HG02943 (cell line): ENCODE results near the gene CYP3A7.
"Not testable (repeated sequence)": the region's sequence is repeated elsewhere in the genome, so short reads cannot be mapped to it uniquely, and the experiment has no call there.

Experiments
- ATAC-seq: cut with Tn5 transposase; IDR thresholded peaks from one replicate; pipeline ENCODE4 v1.9.1; 2021; ENCODE audit warnings: mild to moderate bottlenecking, low read depth, moderate library complexity; ENCODE audit not compliant: unreplicated experiment

CYP3A7 gene

DNA sequence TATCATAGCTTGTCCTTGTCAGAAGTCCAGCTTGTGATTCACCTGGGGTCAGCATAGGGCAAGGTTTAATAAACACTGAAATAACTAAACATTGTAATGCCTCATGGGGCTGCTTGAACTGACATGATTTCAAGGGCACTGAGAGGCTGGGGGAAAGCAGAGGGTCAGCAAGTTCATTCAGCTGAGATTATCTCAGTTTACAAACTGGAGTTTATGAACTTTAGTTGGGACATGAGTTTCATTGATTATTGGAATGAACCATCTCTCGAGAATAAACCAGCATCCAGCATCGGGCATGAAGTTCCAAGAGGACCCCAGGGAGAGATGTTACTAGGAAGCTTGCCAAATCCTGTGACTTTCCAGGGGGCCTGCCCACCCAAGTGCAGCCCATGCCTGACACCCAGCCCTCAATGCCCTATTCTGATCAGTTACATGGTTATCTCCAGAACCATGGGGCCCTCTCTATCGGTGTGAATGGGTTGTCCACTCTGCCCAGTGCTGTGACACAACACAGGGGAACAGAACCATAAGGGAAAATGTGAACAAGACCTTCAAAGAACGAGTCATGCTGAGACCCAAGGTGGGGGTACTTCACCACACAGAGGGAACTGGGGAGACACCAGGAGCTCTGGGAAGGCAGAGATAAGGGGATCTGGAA lies 7.9 kb upstream of the CYP3A7 start:
- ATAC-seq, result no peak

DNA sequence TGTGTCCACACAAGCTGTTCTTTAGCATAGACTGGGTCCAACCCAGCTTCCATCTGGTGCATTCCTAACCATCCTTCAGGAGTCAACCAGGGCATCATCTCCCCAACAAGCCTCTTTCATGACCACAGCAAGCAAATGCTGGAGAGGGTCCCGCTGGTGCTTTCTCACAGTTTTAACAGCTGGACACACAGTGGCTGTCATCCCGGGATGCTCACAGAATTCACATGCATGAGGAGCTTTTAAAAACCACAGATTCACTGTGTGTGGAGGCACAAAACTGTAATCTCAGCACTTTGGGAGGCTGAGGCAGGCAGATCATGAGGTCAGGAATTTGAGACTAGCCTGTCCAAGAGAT lies 6.4 kb upstream of the CYP3A7 start:
- no peak for ATAC-seq

DNA sequence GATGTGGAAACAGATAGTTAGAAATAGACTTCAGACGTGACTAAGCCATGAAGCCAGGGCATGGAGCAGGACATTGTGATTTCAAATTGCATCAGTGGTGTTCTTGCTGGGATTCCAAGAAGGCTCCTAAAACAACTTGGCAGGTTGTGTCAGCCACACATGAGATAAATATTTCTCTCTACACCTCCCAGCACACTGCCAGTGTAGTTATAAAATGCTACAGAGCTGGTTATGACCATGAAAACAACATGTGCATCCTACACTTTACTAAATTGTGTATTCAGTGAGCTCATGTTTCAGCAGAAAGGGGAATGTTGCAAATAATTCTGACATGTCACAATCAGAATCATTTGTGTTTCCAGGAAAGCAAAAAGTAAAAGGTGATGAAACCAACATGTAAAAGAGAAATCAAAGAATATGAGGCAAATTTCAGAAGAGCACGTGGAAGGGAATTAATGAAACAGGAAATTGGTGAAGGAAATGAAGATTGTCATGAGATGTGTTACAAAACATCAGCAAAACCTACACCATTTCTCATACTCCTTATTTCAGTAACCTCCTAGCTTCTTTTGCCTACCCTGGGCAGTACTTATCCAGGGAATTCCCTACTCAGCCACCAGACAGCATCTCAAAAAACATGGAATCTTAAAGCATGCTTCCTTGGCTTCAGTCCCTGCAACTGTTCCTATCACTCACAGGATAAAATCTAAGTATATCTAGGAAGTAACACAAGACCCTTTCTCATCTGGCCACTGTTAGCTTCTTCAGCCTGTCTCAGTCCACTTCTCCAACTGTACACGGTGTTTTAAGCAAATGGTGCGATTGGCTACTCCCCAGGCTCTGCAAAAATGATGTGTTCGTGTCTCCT lies 5.8 kb upstream of the CYP3A7 start:
- ATAC-seq, result no peak

DNA sequence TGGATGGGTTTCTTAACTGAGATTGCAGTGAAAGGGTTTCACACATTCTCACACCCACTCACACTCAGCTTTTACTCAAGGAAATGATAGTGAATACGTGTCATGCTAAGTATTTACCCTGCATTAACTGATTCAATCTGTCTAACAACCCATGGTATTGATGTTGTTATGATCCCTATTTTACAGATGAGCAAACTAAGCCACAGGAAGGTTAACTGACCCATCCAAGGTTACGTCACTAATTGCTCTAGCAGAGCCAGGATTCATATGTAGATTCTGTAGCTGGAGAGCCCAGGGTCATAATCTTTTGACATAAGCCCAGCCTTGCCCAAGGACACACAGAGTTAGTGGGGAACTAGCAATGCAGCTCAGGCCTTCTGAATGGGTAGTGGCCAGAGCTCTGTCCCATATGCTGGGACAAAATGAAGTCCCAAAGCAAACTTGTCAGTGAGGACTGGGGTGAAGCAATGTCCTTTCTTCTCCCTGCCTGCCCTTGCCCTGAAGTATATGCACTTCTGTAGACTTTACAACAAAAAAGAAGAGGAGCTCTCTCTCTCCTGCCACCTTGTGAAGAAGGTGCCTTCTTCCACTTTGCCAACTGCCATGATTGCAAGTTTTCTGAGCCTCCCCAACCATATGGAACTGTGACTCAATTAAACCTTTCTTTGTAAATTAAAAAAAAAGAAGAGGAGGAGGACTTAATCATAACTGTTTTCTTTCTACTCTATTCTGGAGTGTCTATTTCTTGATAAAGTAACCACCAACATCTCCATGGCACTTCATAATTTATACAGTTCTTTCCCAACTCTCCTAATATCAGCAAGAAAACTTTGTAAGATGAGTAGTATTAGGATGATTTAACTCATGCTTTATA lies 4.9 kb upstream of the CYP3A7 start:
- no peak for ATAC-seq

DNA sequence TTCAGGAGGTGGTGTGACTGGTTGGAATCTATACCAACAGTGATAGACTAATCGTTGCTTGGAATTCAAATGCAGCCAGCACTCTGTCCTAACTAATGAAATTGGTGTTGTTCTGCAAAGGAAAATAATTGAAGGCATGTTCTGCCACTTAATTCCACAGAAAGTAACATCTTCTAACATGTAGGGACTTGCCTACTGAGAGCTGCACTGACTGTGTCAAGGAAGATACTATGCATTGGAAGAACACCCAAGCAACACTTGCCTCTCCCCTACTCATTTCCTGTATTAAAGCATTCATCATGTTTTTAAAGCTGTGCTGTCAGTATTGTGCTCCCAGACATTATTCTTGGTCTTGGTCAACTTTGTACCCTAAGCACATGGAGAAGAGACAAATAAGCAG lies 2.7 kb upstream of the CYP3A7 start:
- no peak for ATAC-seq

DNA sequence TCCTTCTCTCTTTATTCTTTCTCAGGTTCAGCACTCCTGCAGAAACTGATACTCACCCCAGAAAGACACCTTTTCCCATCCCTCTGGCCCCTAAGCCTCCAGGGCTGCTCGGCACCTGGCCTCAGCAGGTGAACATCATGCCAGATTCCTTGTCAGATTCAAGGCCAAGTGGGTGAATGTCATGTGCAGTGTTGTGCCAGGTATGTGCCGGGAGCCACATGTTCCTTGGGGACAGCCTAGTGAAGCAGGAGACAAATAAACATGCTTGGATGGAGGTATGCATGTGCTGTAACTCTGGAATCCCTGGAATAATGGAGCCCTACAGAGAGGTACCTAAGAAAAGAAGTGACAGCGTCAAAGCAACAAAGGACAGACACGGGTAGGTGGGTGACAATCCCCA lies 1.7 kb upstream of the CYP3A7 start:
- not testable (repeated sequence) for ATAC-seq

DNA sequence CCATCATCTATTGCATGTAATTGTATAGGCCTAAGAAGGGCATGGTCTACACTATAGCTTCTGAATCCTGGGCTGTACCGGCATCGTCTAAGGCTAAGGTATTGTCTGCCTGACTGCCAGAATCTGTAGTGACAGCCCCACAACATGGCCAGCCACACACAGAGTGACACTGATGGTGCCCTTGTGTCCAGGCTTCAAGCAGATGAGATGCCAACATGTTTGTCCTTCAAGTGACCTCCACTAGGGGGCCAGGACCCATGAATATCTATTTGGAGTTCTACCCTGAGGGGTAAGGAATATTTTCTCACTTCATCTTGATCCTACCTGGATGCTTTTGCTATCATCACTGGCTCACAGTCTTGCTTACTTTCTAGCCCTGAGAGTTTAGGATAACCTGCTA lies 1.5 kb downstream of the CYP3A7 start:
- ATAC-seq, result no peak

DNA sequence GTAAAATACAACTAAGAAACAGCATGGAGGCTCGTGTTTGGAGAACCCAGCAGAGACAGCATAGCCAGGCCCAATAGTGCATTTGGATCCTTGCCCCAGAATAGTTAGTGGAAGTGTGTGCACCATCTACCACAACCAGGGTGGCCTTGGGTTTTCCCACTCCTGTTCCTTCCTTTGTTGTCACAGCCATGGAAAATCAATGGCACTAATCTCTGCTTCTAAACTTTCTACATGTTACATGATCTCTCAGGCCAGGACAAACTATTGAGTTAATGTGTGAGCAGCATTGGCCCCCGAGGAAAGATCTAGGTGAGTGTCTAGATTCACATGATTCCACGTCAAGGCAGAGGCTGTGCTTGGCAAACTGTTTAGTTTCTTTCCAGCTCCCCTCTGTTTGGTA lies 2.0 kb downstream of the CYP3A7 start:
- no peak for ATAC-seq

DNA sequence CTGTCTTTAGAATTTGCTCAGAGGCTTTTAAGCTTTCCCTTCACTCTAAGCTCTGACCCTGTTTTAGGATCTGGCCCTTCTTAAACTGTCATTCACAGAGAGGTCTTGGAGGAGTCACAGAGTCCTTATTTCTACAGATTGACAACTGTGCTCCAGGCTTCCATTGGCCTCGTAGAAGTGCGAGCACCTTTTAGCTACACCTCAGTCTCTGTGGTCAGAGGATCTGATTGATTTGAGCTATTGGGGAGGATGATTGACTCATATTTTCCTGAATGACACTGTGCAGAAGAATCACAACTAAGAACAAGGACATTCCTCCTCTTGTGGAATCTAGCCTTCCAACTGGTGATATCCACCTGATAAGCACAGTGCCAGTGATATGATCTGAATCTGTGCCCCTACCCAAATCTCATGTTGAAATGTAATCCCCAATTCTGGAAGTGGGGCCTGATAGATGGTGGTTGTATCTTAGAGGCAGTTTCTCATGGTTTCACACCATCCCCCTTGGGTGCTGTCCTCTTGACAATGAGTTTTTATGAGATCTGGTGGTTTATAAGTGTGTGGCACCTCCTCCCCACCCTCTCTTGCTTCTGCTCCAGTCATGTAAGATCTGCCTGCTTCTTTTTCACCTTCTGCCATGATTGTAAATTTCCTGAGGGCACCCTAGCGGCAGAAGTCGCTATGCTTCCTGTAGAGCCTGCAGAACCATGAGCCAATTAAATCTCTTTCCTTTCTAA lies 3.2 kb downstream of the CYP3A7 start:
- no peak for ATAC-seq

DNA sequence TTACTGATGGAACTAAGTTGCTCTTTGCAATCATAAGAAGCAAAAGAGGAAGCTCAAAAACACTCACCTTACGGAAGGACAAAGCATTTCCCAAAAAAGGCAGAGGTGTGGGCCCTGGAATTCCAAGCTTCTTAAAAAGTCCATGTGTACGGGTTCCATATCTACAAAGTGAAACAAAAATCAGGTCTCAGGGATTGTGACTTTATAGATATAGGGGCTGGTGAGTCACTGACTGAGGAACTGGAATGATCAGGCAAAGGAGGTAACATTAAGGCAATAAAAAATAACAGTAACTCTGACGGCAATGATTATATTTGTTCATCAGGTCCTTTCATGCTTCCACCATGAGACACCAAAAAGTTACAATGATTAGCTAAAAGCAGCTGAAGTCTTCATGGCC lies 4.0 kb downstream of the CYP3A7 start:
- no peak for ATAC-seq

DNA sequence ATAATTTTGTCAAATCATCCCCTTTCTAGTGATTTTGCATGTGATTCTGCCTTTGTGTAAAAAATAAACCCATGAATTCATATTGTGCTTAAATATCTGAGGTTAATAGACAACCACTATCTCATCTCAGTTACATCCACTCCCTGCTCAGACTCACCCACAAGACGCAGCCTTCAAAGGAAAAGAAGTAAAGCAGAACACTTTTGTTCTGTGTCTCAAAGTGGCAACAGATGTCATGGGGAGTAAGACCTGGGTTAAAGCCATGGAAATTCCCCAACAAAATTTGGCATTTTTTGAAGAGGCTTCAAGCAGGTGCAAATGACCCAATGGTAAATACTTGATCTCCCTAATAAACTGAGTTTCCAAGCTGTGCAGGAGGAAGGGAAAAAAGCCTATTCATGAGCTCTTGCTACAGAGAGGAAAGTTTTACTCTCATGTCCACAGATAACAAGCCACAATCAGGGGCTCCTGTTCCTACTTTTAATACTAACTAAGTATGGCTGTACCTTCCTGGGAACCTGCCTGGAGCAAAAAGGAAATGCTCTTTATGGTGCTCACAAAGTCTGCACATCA lies 4.7 kb downstream of the CYP3A7 start:
- ATAC-seq, result no peak

DNA sequence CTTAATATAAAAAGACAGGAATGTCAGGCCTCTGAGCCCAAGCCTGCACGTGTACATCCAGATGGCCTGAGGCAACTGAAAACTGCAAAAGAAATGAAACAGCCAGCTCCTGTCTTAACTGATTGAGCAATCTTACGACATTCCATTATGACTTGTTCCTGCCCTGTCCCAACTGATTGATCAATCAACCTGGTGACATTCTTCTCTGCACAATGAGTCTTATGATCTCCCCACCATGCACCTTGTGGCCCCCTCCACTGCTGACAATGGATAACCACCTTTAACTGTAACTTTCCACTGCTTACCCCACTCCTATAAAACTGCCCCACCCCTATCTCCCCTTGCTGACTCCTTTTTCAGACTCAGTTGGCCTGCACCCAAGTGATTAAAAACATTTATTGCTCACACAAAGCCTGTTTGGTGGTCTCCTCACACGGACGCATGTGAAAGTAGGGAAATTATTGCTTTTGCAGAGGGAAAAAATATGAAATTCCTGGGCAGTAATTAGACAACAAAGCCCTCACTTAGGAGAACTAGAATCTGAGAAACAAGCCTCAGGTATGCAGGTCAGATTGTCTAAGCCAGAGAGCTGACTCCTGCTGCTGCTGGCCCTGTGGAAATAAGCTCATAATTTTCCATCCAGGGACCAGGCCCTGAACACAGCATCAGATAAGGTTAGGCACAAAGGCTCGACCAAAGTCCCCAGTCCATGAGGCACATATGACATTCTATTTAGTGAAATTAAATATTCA lies 5.3 kb downstream of the CYP3A7 start:
- ATAC-seq, result no peak

DNA sequence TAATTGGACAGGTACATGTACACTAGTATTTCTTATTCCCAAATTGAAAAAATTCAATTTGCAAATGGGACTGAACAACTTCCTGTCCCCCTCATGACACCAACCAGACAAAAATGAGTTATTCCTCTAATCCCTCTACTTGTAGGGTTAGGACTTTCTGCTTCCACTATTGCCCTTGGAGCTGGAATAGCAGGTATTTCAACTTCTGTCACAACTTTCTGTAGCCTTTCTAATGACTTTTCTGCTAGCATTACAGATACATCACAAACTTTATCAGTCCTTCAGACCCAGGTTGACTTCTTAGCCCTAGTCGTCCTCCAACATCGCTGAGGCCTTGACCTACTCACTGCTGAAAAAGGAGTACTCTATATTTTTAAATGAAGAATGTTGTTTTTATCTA lies 6.4 kb downstream of the CYP3A7 start:
- ATAC-seq, result no peak

DNA sequence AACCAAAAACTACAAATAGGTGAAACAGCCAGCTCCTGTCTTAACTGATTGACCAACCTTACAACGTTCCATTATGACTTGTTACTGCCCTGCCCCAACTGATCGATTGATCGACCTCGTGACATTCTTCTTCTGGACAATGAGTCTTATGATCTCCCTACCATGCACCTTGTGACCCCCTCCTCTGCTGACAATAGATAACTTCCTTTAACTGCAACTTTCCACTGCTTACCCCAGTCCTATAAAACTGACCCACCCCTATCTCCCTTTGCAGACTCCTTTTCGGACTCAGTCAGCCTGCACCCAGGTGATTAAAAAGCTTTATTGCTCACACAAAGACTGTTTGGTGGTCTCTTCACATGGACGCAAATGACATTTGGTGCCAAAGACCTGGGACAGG lies 11.8 kb downstream of the CYP3A7 start:
- not testable (repeated sequence) for ATAC-seq

DNA sequence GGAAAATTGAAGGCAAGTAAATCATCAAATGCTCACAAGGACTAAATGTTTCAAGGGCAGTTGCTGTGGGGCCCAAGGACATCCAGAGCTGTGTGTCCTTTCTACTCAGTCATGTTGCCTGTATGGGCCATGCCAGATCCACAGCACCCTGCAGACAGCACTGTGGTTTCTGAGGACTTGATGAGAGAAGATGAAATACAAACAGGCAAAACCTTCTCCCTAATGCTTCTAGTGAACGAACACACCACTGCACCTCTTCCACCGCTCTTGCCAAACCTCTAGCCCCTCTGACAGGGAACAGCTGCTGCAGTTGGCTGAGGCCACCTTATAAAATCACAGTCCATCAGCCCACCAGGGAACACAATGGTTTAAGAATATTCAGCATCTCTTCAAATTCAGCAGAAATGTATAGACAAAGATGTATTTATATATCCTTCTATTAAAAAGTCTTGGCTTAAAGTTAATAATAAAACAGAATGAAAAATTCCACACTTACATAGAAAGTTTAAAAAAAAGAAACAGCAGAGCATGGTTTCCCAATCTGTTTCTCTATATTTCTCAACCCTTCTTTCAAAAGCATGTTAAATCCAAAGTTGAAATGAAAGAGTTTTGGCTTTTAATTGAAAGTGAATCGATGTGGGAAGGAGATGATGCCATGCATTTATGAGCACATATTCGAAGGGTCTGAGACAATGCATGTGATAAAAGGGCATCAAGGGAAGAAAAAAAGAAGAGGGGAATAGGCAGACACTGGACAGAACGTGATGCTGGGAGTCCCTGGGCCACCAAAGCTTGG lies 14.0 kb downstream of the CYP3A7 start:
- ATAC-seq, result no peak

DNA sequence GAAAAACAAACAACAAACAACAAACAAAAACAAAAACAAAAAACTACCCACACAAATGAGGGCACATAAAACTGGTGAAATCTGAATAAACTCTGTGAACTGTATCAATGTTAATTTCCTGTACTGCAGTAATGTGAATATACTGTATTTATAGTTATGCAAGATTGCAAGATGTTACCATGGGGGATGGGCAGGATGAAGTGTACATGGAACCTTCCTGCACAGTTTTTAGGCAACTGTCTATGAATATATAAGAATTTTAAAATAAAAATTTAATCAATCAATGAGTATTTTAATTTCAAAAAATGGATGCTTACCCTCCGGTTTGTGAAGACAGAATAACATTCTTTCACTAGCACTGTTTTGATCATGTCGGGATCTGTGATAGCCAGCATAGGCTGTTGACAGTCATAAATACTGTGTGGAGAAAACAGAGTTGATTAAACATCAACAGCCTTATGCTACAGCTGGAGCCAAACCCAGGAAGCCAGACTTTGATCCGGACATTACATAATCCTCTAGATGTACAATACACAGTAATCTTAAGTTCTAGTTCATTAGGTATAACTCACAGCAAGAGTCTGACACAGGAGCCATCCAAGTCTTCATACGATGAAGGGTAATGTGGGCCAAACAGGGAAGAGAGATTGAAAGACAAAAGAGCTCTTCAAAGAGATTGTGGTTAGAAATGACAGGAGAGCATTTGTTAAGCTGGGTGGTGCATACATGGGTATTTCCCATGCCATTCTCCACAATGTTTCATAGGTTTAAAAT lies 14.8 kb downstream of the CYP3A7 start:
- ATAC-seq, result no peak

DNA sequence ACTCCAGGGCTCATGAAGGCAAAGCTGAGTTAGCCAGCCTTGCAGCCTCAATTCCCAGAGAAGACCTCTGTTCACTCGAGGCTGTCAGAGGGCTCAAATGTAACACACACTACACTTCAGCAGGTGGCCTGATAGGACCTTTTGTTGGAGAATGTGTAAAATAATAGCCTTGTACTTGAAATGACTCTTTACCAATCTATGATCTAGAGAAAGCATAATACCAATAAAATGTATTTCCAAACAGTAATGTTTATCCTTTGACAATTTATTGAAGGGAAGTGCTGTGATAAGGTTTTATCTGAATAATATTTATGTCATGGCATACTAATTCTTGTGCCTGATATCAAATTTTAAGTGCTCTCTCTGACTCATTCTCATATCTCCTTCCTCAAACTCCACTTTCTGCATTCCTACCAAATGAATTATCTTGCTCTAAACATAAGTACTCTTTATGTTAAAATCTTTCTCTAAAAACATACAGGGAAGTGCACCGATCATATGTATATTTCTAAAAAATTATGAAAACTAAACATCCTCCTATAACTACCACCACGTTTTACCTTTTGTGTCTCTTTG lies 20.9 kb downstream of the CYP3A7 start:
- no peak for ATAC-seq
